Epithelial cell of esophagus (primary cell): ENCODE measurements around the gene UBXN7.
"Not testable (repeated sequence)": the region's sequence is repeated elsewhere in the genome, so short reads cannot be mapped to it uniquely, and the experiment has no call there.

Source experiments
- DNase-seq: peaks from one replicate; pipeline ENCODE4 v3.0.0; 2010; ENCODE audit warnings: low read depth
- H3K4me3 ChIP-seq: 2 replicates; pipeline ENCODE4 v1.5.1; 2011; ENCODE audit warnings: mild to moderate bottlenecking, low read length, control low read depth
- TF ChIP-seq, protein P1 (sequence below): IDR thresholded peaks from 2 replicates; pipeline ENCODE4 v1.5.1; 2011; ENCODE audit warnings: low read depth, mild to moderate bottlenecking, low read length, control low read depth, inconsistent platforms; ENCODE audit not compliant: insufficient read depth; ENCODE audit errors: missing control alignments

Gene UBXN7

DNA sequence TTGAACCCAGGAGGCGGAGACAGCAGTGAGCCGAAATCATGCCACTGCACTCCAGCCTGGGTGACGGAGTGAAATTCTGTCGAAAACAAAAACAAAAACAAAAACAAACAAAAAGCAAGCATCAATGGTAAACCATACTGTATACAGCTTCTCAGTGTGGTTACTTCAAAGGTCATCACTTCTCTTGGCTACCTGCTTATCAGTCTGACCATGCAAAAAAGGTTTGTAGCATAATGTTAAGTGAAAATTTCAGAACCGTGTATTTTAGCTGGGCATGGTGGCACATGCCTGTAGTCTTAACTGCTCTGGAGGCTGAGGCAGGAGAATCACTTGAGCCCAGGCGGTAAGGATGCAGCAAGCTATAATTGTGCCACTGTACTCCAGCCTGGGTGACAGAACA lies 4.2 kb downstream of the UBXN7 start:
- H3K4me3 ChIP-seq: no peak overlapping the region
- TF ChIP-seq, protein P1, sequence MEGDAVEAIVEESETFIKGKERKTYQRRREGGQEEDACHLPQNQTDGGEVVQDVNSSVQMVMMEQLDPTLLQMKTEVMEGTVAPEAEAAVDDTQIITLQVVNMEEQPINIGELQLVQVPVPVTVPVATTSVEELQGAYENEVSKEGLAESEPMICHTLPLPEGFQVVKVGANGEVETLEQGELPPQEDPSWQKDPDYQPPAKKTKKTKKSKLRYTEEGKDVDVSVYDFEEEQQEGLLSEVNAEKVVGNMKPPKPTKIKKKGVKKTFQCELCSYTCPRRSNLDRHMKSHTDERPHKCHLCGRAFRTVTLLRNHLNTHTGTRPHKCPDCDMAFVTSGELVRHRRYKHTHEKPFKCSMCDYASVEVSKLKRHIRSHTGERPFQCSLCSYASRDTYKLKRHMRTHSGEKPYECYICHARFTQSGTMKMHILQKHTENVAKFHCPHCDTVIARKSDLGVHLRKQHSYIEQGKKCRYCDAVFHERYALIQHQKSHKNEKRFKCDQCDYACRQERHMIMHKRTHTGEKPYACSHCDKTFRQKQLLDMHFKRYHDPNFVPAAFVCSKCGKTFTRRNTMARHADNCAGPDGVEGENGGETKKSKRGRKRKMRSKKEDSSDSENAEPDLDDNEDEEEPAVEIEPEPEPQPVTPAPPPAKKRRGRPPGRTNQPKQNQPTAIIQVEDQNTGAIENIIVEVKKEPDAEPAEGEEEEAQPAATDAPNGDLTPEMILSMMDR: no peak
- DNase-seq: no peak

DNA sequence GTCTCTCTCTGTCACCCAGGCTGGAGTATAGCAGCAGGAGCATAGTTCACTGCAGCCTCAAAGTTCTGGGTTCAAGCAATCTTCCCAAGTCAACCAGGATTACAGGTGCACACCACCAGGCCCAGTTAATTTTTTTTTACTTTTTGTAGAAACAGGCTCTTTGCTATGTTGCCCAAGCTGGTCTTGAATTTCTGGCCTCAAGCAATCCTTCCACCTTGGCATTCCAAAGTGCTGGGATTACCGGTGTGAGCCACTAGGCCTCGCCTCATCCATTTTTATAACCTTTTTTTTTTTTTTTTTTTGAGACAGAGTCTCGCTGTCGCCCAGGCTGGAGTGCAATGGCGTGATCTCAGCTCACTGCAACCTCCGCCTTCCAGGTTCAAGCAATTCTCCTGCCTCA lies 7.8 kb downstream of the UBXN7 start:
- peak; percentile 9 for DNase-seq
- not testable (repeated sequence) for H3K4me3 ChIP-seq

DNA sequence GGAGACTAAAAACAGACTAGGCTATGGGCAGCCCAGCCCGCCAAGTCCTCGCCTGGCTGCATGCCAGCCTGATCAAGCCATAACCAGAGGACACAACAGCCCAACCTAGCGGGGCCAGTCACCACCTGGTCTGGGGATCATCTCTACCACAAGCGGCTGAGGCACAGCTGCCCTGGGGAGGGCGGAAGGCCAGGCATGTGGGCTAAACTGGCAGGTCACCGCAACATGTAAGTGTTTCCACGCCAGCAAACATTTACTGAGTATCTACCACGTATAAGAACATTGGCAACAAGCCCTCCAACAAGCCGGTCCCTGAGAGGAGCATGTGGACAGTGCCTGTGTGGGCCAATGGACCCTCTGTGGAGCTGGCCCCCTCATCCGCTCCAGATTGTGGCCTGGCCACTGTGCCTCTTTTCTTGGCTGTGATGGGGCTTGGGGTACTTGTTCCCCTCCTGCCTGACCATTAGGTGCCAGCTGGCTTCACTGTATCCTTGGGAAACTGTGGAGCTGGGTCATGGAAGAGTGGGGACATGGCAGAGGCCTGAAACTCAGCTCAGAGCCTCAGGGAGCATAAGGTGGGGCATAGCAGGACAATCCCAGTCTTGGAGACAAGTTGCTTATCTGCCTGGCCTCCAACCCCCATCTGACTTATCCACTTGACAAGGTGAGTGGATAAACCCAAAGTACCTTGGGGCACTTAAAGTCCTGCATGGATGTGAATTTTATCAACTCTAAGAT lies 9.0 kb downstream of the UBXN7 start:
- no peak overlapping the region for H3K4me3 ChIP-seq
- DNase-seq: no peak
- TF ChIP-seq, protein P1: no peak

DNA sequence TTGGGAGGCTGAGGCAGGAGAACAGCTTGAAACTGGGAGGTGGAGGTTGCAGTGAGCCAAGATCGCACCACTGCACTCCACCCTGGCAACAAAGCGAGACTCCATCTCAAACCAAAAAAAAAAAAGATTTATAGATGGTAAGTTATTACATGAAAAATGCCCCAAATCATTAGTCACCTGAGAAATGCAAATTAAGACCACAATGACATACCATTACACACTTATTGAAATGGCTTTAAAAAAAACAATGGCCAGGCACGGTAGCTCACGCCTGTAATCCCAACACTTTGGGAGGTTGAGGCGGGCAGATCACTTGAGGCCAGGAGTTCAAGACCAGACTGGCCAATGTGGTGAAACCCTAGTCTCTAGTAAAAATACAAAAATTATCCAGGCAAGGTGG lies 10.6 kb downstream of the UBXN7 start:
- H3K4me3 ChIP-seq, DNase-seq: not testable (repeated sequence)

DNA sequence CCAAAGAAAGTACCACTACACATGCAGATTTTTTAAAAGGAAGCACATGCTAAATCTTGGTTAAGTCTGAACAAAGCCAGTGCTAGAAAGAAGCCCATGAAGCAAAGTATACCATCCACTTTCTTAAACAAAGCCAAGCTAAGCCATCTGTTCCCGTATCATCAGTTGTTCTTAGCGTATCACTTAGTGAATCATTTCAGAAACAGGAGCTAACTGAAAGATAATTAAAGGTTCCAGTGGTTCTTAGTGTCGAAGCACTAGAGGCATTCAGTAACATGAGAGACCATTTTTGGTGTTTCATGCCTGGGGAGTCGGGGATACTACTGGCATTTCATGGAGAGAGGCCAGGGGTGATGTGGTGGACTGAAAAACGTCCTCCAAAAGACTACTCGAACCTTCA lies 12.8 kb downstream of the UBXN7 start:
- DNase-seq: no peak
- no peak overlapping the region for H3K4me3 ChIP-seq
- TF ChIP-seq, protein P1: no peak

DNA sequence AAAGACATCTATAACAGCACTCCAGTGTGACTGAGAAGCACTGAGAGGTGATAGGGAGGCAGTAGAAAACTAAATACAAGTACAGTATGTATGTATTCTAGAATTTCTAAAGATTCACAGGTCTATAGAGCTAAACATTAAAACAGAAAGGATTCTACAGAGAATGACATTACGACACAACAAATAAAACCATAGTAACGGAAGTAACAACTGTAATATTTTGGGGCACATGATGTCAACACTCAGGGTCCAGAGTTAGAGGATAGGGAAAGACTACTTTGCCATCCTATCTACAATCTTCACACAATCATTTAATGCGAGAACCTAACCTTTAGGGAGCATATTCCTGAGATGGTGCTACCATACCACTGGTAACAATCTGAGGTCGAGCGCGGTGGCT lies 13.6 kb downstream of the UBXN7 start:
- TF ChIP-seq, protein P1: no peak
- H3K4me3 ChIP-seq: no peak overlapping the region

DNA sequence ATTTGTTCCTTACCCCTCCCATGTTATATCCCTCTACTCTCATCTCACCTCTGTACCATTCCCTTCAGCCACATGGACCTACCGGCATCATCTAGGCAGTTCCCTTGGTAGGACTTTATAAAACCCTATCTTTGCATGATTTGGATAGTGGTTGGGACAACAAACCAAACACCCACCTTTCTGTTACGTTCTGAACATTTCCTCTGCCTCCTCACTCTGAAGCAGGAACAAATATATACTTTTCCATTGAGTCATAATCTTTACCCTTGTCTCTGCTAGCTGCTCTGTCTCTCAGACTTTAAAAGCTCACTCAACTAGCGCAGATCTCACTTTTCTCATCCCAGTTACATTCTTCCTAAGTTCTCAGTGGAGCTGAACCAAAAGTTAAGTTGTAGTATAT lies 17.8 kb downstream of the UBXN7 start:
- TF ChIP-seq, protein P1: no peak
- peak; percentile 21 for DNase-seq
- H3K4me3 ChIP-seq: no peak overlapping the region

More for the DNA sequence above, 13.6 kb downstream of the UBXN7 start:
- no peak for DNase-seq

DNA sequence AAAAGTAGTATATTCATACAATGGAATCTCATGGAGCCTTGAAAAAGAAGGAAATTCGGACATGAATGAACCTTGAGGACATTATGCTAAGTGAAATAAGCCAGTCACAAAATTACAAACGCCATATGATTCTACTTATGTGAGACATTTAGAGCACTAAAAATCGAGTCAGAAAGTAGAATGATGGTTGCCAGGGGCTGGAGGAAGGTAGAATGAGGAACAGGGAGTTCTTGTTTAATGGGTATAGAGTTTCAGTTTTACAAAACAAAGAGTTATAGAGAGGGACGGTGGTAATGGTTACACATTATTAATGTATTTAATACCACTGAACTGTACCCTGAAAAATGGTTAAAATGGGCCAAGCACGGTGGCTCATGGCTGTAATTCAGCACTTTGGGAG lies 19.5 kb downstream of the UBXN7 start:
- TF ChIP-seq, protein P1: no peak
- H3K4me3 ChIP-seq: no peak overlapping the region
- no peak for DNase-seq
